K562 (cell line): ENCODE measurements around the gene STARD13. TPM values are rescaled to one million over a fixed set of nuclear protein-coding genes. Genes with fewer than 3 reads are reported as not detected.

Experiments
- ATAC-seq: fragments of 200-7000 bp; cut with Tn5 transposase; 3 replicates; pipeline ENCODE4 v1.9.1; 2020; ENCODE audit warnings: moderate library complexity
- BruUV-seq: library from RNA; stranded (reverse); fragments of 400-500 nt; replicated peaks from 2 replicates; lab custom pipeline; 2021; lab: Mats Ljungman, UMichigan
- CTCF ChIA-PET: fragments of 300-600 bp; formaldehyde crosslinking; extraction: SDS; loops from one replicate; lab custom pipeline; 2021; ENCODE audit warnings: low intra/inter-chr PET ratio; lab: Yijun Ruan, JAX
- POLR2A ChIA-PET: fragments of 300-600, 350-650 bp; sonication (Branson Sonifier 250); formaldehyde crosslinking; extraction: SDS; loops from one replicate; lab custom pipeline; 2021; ENCODE audit warnings: antibody characterized with exemption, inconsistent platforms; lab: Yijun Ruan, JAX
- DNase-seq, 4 experiments: peaks; one replicate each; pipeline versions ENCODE4 v3.0.0 to v3.0.0-alpha.2; 2011 to 2018; ENCODE audit warnings: low spot score in 3 of 4, mixed read lengths in 3 of 4; ENCODE audit errors: extremely low read depth in 1 of 4
- FAIRE-seq: peaks from 2 replicates; lab custom pipeline; 2011; peaks lifted over from hg19 to GRCh38; lab: Jason Lieb, UNC
- H2AFZ ChIP-seq: 2 replicates; pipeline ENCODE4 v1.6.0; 2011; ENCODE audit warnings: low read depth, low read length, control low read depth, inconsistent platforms
- H3K27ac ChIP-seq: fragments of 200-600 bp; 3 replicates; pipeline ENCODE4 v1.8.0; 2011; ENCODE audit warnings: low read depth, mild to moderate bottlenecking, control low read depth, inconsistent platforms, low read length, moderate library complexity, mixed read lengths; ENCODE audit errors: extremely low read depth
- H3K27me3 ChIP-seq, 2 experiments: fragments of 300-600 bp in 1 of 2; 2 replicates in 1 of 2; 3 replicates in 1 of 2; pipeline versions ENCODE4 v1.6.0 to v1.8.0; 2011; ENCODE audit warnings: inconsistent platforms in 2 of 2, low read length in 2 of 2, mild to moderate bottlenecking in 1 of 2, mixed read lengths in 1 of 2, moderate library complexity in 1 of 2; ENCODE audit not compliant: control insufficient read depth in 2 of 2, insufficient read depth in 2 of 2
- H3K36me3 ChIP-seq: fragments of 300-600 bp; 3 replicates; pipeline ENCODE4 v1.8.0; 2011; ENCODE audit warnings: mild to moderate bottlenecking, low read length, inconsistent platforms; ENCODE audit not compliant: control insufficient read depth, insufficient read depth
- H3K4me1 ChIP-seq, 2 experiments: fragments of 200-600 bp in 1 of 2; replicated peaks in 1 of 2; 2 replicates in 1 of 2; 3 replicates in 1 of 2; pipeline versions ENCODE4 v1.5.1 to v1.8.0; 2011; ENCODE audit warnings: inconsistent platforms in 2 of 2, low read length in 2 of 2, mild to moderate bottlenecking in 1 of 2, mixed read lengths in 1 of 2, moderate library complexity in 1 of 2; ENCODE audit not compliant: control insufficient read depth in 2 of 2, insufficient read depth in 2 of 2
- H3K4me2 ChIP-seq: 2 replicates; pipeline ENCODE4 v1.6.1; 2011; ENCODE audit warnings: low read length, control low read depth, inconsistent platforms, mixed read lengths; ENCODE audit not compliant: insufficient read depth
- H3K4me3 ChIP-seq: fragments of 200-600 bp; sonication (generic), shearing (Covaris generic); 2 replicates; pipeline ENCODE4 v1.5.1; 2016; ENCODE audit warnings: control low read depth, inconsistent platforms
- H3K79me2 ChIP-seq: fragments of 200-600 bp; 3 replicates; pipeline ENCODE4 v1.8.0; 2011; ENCODE audit warnings: low read length, inconsistent platforms; ENCODE audit not compliant: control insufficient read depth, insufficient read depth
- H3K9ac ChIP-seq, 2 experiments: 2 replicates each; pipeline versions ENCODE4 v1.6.0 to v1.6.1; 2011; ENCODE audit warnings: low read depth in 2 of 2, low read length in 2 of 2, control low read depth in 1 of 2, inconsistent platforms in 1 of 2, mild to moderate bottlenecking in 1 of 2, mixed read lengths in 1 of 2; ENCODE audit not compliant: insufficient read depth in 1 of 2
- H3K9me1 ChIP-seq: one replicate; pipeline ENCODE4 v1.6.0; 2011; ENCODE audit warnings: inconsistent platforms, mild to moderate bottlenecking, low read length, moderate library complexity; ENCODE audit not compliant: control insufficient read depth, insufficient read depth
- H3K9me3 ChIP-seq: replicated peaks from 2 replicates; pipeline ENCODE4 v1.5.1; 2011; ENCODE audit warnings: low read depth, low read length, inconsistent platforms; ENCODE audit not compliant: control insufficient read depth, insufficient read depth
- H4K20me1 ChIP-seq: replicated peaks from 2 replicates; pipeline ENCODE4 v1.6.1; 2011; ENCODE audit warnings: low read length, inconsistent platforms, mixed read lengths; ENCODE audit not compliant: control insufficient read depth, insufficient read depth
- KLF1 ChIP-seq: fragments of 450-650 bp; IDR thresholded peaks from 2 replicates; pipeline ENCODE4 v1.6.1; 2016; ENCODE audit warnings: missing genetic modification characterization, missing compliant biosample characterization
- MAZ ChIP-seq, 2 experiments: fragments of 450-650 bp in 1 of 2; sonication (generic) in 1 of 2; formaldehyde crosslinking; IDR thresholded peaks in 1 of 2; conservative IDR thresholded peaks in 1 of 2; 2 replicates each; pipeline versions ENCODE4 v1.4.0 to v1.5.0; 2020; ENCODE audit warnings: mild to moderate bottlenecking in 1 of 2, missing genetic modification reagents in 1 of 2
- NFE2L1 ChIP-seq: fragments of 450-650 bp; IDR thresholded peaks from 2 replicates; pipeline ENCODE4 v1.6.1; 2016; ENCODE audit warnings: missing genetic modification characterization, low read depth, mild to moderate bottlenecking, missing compliant biosample characterization, moderate library complexity, borderline replicate concordance
- NR3C1 ChIP-seq: sonication (generic); formaldehyde crosslinking; IDR thresholded peaks from 2 replicates; pipeline ENCODE4 v1.8.1; 2022; ENCODE audit warnings: missing genetic modification reagents
- SP1 ChIP-seq: sonication (generic); formaldehyde crosslinking; IDR thresholded peaks from 2 replicates; pipeline ENCODE4 v1.8.1; 2022; ENCODE audit warnings: mild to moderate bottlenecking, missing genetic modification reagents
- WGBS: fragments of 100-300 bp; shearing (Covaris generic); methylation state at CpG from one replicate; pipeline ENCODE4 v1.1.6; 2016; ENCODE audit warnings: low coverage, mixed read lengths; ENCODE audit not compliant: insufficient coverage; ENCODE audit errors: missing lambda C conversion rate; 5-methylcytosine and 5-hydroxymethylcytosine counted together
- in situ Hi-C: fragments of 300-500 bp; cut with MboI; formaldehyde crosslinking; loops from 4 replicates; pipeline ENCODE4 v1.15.0; 2018; ENCODE audit warnings: inconsistent platforms, mixed read lengths
- intact Hi-C: fragments of 100-400 bp; cut with micrococcal nuclease; formaldehyde crosslinking; loops from 2 replicates; pipeline ENCODE4 v1.14.2; 2022
- polyA plus RNA-seq, 8 experiments: library from polyadenylated mRNA; depleted of rRNA in 4 of 8; stranded (reverse) in 5 of 8; unstranded in 3 of 8; fragments of >200 nt; fragmentation: Nextera tagmentation in 2 of 8; fragmentation: Illumina TruSeq in 1 of 8; extraction: Ambion mirVana in 2 of 8; extraction: Trizol in 1 of 8; gene quantifications; 2 replicates each; pipeline versions ENCODE4 v1.2.1 to v1.2.3, GENCODE V29; 2011 to 2014; ENCODE audit warnings: inconsistent platforms in 1 of 8, missing spikeins in 1 of 8
- total RNA-seq, 7 experiments: library from RNA; depleted of rRNA in 6 of 7; stranded (reverse); fragments of >200 nt in 6 of 7; fragmentation: Illumina TruSeq in 2 of 7; extraction: Trizol in 2 of 7; gene quantifications; 2 replicates each; pipeline versions ENCODE4 v1.2.1 to v1.2.3, GENCODE V29; 2011 to 2021; ENCODE audit warnings: low replicate concordance in 1 of 7
- TF ChIP-seq, protein P1 (sequence below): fragments of 150-350 bp; conservative IDR thresholded peaks from 2 replicates; pipeline ENCODE4 v1.6.1; 2014; ENCODE audit warnings: low read length

Gene STARD13
- total and polyA plus RNA-seq, 9 of the 15 experiments (the other 6 are each of a cell fraction or from before 2014, with no cell fraction given), result 0.11 TPM; not detected in 8

DNA sequence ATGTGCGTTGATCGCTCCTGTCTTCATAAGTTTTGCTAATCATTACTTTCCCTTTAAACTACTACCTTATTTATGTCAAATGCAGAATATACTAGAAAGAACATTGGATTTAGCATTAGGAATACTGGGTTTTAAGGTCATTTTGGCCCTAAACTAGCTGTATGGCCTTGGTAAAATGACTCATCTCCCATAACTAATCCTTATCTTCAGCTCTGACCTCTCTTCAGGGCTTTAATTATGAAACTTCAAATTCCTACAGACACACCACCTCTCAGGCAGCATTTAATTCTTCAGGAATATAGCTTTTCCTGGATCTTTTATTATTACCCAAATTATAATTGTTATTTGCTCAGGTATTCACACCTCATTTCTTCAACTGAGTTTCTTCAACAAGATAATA is 121.2 kb downstream of the STARD13 start:
- no peaks in the 10 kb centered on the region for H3K79me2 ChIP-seq
- no peaks in the 10 kb centered on the region for H4K20me1 ChIP-seq
- no peaks in the 10 kb centered on the region for H3K9me3 ChIP-seq
- no peak overlapping the region for H3K9ac ChIP-seq
- intact Hi-C loops (no loop called here), in situ Hi-C loops (no loop called here)
- no peak overlapping the region for H3K4me3 ChIP-seq
- BruUV-seq, result no TSS peak
- H3K27me3 ChIP-seq, result no peaks in the 10 kb centered on the region
- ChIA-PET POLR2A (no interaction called here), CTCF (no interaction called here)
- no peaks in the 10 kb centered on the region for H3K4me1 ChIP-seq
- no peak overlapping the region for H2AFZ ChIP-seq
- H3K36me3 ChIP-seq, result no peaks in the 10 kb centered on the region
- FAIRE-seq (no peak), DNase-seq (no peak), ATAC-seq (no peak)
- 5% methylated on average over 2 of the region's 2 CpGs for WGBS
- no peaks in the 10 kb centered on the region for H3K9me1 ChIP-seq
- H3K4me2 ChIP-seq, result no peak overlapping the region
- no peak overlapping the region for H3K27ac ChIP-seq
- TF ChIP-seq, protein P1, sequence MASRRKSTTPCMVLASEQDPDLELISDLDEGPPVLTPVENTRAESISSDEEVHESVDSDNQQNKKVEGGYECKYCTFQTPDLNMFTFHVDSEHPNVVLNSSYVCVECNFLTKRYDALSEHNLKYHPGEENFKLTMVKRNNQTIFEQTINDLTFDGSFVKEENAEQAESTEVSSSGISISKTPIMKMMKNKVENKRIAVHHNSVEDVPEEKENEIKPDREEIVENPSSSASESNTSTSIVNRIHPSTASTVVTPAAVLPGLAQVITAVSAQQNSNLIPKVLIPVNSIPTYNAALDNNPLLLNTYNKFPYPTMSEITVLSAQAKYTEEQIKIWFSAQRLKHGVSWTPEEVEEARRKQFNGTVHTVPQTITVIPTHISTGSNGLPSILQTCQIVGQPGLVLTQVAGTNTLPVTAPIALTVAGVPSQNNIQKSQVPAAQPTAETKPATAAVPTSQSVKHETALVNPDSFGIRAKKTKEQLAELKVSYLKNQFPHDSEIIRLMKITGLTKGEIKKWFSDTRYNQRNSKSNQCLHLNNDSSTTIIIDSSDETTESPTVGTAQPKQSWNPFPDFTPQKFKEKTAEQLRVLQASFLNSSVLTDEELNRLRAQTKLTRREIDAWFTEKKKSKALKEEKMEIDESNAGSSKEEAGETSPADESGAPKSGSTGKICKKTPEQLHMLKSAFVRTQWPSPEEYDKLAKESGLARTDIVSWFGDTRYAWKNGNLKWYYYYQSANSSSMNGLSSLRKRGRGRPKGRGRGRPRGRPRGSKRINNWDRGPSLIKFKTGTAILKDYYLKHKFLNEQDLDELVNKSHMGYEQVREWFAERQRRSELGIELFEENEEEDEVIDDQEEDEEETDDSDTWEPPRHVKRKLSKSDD, result no peak
- TF ChIP-seq NFE2L1 (no peak), SP1 (no peak), MAZ (CRISPR knock-in tag; conservative IDR thresholded peaks at IDR 0.05 in 1 of 2, IDR thresholded peaks at IDR 0.05 in 1 of 2) (no peak), KLF1 (tag) (no peak), NR3C1 (CRISPR knock-in tag) (no peak)
